HL-60 (cell line): ENCODE measurements around the gene PITPNC1.

Source experiments
- DNase-seq, 2 experiments: peaks; one replicate each; pipeline ENCODE4 v3.0.0-alpha.2; 2010 to 2020; ENCODE audit warnings: low read depth in 1 of 2, low spot score in 1 of 2
- H3K27ac ChIP-seq: fragments of 250-450 bp; sonication (Bioruptor Pico); replicated peaks from 2 replicates; pipeline ENCODE4 v1.5.1; 2020; ENCODE audit warnings: mild to moderate bottlenecking, moderate library complexity
- H3K27me3 ChIP-seq: fragments of 250-450 bp; sonication (Bioruptor Pico); 2 replicates; pipeline ENCODE4 v1.5.1; 2021; ENCODE audit warnings: mild to moderate bottlenecking, moderate library complexity; ENCODE audit not compliant: insufficient read depth, poor library complexity, severe bottlenecking
- H3K4me3 ChIP-seq: replicated peaks from 2 replicates; pipeline ENCODE4 v1.5.1; 2011; ENCODE audit warnings: mild to moderate bottlenecking, control low read depth, low read length; ENCODE audit not compliant: insufficient read depth
- GABPA ChIP-seq: IDR thresholded peaks from 2 replicates; pipeline ENCODE4 v1.6.1; 2012; ENCODE audit warnings: low read depth
- POLR2AphosphoS5 ChIP-seq: IDR thresholded peaks from 2 replicates; pipeline ENCODE4 v1.6.1; 2012; ENCODE audit warnings: low read depth
- SPI1 ChIP-seq: IDR thresholded peaks from 2 replicates; pipeline ENCODE4 v1.6.1; 2012; ENCODE audit warnings: low read depth, mild to moderate bottlenecking, borderline replicate concordance
- TF ChIP-seq, protein P1 (sequence below): IDR thresholded peaks from 2 replicates; pipeline ENCODE4 v1.6.1; 2012; ENCODE audit warnings: low read depth; ENCODE audit not compliant: insufficient replicate concordance
- TF ChIP-seq, protein P2 (sequence below): IDR thresholded peaks from one replicate; pipeline ENCODE4 v1.5.1; 2011; ENCODE audit warnings: low read length, control low read depth, inconsistent platforms; ENCODE audit not compliant: insufficient read depth

The PITPNC1 gene

DNA sequence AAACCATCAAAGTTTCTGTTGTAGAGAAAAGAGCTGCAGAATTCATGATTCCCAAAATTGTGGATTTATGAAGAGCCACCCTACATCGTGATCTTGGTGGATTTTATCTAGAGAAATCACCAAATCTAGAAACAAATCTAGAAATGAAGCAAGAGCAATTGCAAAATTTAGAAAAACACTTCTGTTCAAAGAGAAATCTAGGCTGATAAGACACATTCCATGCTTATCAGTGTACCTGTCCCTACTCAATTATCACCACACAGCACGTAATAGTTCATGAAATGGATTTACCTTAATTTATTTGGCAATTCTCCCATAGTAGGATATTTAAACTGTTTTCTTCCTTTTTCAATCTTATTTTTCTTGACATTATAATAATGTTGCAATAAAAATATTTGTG lies 246.7 kb downstream of the PITPNC1 start:
- TF ChIP-seq GABPA (no peak), POLR2AphosphoS5 (no peak), SPI1 (no peak)
- TF ChIP-seq, protein P1, sequence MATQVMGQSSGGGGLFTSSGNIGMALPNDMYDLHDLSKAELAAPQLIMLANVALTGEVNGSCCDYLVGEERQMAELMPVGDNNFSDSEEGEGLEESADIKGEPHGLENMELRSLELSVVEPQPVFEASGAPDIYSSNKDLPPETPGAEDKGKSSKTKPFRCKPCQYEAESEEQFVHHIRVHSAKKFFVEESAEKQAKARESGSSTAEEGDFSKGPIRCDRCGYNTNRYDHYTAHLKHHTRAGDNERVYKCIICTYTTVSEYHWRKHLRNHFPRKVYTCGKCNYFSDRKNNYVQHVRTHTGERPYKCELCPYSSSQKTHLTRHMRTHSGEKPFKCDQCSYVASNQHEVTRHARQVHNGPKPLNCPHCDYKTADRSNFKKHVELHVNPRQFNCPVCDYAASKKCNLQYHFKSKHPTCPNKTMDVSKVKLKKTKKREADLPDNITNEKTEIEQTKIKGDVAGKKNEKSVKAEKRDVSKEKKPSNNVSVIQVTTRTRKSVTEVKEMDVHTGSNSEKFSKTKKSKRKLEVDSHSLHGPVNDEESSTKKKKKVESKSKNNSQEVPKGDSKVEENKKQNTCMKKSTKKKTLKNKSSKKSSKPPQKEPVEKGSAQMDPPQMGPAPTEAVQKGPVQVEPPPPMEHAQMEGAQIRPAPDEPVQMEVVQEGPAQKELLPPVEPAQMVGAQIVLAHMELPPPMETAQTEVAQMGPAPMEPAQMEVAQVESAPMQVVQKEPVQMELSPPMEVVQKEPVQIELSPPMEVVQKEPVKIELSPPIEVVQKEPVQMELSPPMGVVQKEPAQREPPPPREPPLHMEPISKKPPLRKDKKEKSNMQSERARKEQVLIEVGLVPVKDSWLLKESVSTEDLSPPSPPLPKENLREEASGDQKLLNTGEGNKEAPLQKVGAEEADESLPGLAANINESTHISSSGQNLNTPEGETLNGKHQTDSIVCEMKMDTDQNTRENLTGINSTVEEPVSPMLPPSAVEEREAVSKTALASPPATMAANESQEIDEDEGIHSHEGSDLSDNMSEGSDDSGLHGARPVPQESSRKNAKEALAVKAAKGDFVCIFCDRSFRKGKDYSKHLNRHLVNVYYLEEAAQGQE: no peak
- TF ChIP-seq, protein P2, sequence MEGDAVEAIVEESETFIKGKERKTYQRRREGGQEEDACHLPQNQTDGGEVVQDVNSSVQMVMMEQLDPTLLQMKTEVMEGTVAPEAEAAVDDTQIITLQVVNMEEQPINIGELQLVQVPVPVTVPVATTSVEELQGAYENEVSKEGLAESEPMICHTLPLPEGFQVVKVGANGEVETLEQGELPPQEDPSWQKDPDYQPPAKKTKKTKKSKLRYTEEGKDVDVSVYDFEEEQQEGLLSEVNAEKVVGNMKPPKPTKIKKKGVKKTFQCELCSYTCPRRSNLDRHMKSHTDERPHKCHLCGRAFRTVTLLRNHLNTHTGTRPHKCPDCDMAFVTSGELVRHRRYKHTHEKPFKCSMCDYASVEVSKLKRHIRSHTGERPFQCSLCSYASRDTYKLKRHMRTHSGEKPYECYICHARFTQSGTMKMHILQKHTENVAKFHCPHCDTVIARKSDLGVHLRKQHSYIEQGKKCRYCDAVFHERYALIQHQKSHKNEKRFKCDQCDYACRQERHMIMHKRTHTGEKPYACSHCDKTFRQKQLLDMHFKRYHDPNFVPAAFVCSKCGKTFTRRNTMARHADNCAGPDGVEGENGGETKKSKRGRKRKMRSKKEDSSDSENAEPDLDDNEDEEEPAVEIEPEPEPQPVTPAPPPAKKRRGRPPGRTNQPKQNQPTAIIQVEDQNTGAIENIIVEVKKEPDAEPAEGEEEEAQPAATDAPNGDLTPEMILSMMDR: no peak
- Histone ChIP-seq H3K4me3 (no peak overlapping the region), H3K27ac (no peak overlapping the region), H3K27me3 (no peaks in the 10 kb centered on the region)
- DNase-seq: no peak

DNA sequence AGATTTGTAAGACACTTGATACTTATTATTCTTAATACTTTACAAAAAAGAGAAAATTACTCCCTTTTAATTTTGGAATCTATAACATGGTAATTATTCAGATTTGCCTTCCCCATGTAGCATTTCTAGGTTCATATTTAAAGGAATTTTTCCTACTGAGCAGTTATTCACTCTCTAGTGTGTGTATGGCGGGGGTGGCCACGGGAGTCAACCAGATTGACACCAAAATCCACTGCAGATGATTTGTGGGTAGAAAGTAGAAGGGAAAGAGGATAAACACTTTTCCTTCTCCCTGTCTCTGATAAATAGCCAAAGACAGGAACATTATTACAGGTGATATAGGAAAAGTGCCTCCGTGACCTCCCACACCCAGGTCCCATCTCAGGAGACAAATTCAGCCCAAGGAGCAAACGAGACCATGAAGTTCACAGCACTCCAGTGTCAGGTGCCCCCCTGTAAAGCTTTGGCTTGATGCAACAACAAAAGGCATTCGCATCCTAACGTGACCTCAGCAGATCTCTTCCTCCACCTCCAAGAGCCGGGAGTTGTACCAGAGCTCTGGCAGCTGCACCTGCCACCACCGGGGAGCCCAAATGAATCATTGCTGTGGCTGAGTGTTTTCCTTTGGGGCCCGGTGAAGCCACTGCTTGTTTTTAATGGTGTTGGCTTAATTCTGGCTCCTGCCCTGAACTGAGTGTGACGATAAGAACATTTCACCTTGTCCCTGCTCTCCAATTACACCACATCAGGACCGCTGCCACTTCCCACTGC lies 248.0 kb downstream of the PITPNC1 start:
- H3K27me3 ChIP-seq: no peaks in the 10 kb centered on the region
- H3K4me3 ChIP-seq: no peak overlapping the region
- TF ChIP-seq POLR2AphosphoS5: no peak
- no peak for TF ChIP-seq SPI1
- TF ChIP-seq, protein P1: no peak
- no peak for TF ChIP-seq GABPA
- TF ChIP-seq, protein P2: no peak
- H3K27ac ChIP-seq: no peak overlapping the region
- DNase-seq: no peak

DNA sequence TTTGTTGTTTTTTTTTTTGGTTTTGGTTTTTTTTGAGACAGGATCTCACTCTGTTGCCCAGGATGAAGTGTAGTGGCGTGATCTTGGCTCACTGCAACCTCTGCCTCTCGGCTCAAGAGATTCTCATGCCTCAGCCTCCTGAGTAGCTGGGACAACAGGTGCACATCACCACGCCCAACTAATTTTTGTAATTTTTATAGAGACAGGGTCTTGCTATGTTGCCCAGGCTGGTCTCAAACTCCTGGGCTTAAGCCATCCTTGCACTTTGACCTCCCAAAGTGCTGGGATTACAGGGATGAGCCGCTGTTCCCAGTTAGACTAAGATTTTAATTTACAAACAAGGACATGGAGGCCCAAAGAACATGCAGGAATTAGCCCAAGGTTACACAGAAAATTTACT lies 248.9 kb downstream of the PITPNC1 start:
- H3K27ac ChIP-seq: no peak overlapping the region
- DNase-seq: no peak
- TF ChIP-seq, protein P2: no peak
- TF ChIP-seq, protein P1: no peak
- TF ChIP-seq POLR2AphosphoS5 (no peak), GABPA (no peak), SPI1 (no peak)
- no peaks in the 10 kb centered on the region for H3K27me3 ChIP-seq
- H3K4me3 ChIP-seq: no peak overlapping the region
